DOHH2 (cell line): ENCODE results near the gene RAB3D.

ENCODE experiments used
- EZH2phosphoT487 ChIP-seq: fragments of 200-600 bp; sonication (generic); IDR thresholded peaks from 2 replicates; pipeline ENCODE4 v1.6.1; 2017; ENCODE audit warnings: borderline replicate concordance, mild to moderate bottlenecking, antibody characterized with exemption, low read length, moderate library complexity, mixed read lengths
- TF ChIP-seq, protein P1 (sequence below): fragments of 200-600 bp; sonication (generic); IDR thresholded peaks from one replicate; pipeline ENCODE4 v1.5.1; 2014; ENCODE audit warnings: antibody characterized with exemption, mild to moderate bottlenecking, low read depth, low read length; ENCODE audit not compliant: poor library complexity, severe bottlenecking

DNA sequence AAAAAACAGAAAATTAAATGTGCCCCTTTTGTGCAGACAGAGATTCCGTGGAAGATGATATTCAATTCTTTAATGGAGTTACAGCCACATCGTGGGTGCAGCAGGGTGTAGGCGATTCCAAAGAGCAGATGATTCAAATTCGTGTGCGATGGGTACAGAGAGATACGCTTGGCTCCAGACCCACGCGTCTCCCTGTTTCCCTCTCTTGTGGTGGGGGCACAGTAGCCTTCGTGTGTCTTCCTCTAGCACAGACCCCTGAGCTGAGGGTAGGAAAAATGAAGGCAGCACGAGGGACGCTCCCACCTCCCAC lies 38.7 kb downstream of the RAB3D start:
- TF ChIP-seq, protein P1, sequence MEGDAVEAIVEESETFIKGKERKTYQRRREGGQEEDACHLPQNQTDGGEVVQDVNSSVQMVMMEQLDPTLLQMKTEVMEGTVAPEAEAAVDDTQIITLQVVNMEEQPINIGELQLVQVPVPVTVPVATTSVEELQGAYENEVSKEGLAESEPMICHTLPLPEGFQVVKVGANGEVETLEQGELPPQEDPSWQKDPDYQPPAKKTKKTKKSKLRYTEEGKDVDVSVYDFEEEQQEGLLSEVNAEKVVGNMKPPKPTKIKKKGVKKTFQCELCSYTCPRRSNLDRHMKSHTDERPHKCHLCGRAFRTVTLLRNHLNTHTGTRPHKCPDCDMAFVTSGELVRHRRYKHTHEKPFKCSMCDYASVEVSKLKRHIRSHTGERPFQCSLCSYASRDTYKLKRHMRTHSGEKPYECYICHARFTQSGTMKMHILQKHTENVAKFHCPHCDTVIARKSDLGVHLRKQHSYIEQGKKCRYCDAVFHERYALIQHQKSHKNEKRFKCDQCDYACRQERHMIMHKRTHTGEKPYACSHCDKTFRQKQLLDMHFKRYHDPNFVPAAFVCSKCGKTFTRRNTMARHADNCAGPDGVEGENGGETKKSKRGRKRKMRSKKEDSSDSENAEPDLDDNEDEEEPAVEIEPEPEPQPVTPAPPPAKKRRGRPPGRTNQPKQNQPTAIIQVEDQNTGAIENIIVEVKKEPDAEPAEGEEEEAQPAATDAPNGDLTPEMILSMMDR: no peak
- TF ChIP-seq EZH2phosphoT487: no peak
